Measurements from ENCODE around the gene ZFPM1. TPM values are rescaled to one million over a fixed set of nuclear protein-coding genes. Genes with fewer than 3 reads are reported as not detected.

Gene ZFPM1
- total RNA-seq, 1 experiment from 2014 or later: 3.9 TPM

GRCh38 chr16:88456356-88457292 is 3.5 kb downstream of the ZFPM1 start:
- H3K36me3 ChIP-seq (ENCODE audit: control insufficient read depth, insufficient read depth, low read length): no peaks in the 10 kb centered on the region; the same call in 1 of the 2 replicates
- in situ Hi-C loops (cut with HindIII; ENCODE audit: low pct_unique_long_range_greater_than_20kb, low sequenced_read_pairs) (no loop called here), intact Hi-C loops (cut with micrococcal nuclease; ENCODE audit: unreplicated experiment) (no loop called here)
- ATAC-seq: no peak
- no peak for DNase-seq (ENCODE audit: low read depth, low spot score)
- TSS peak; percentile 67 for BruUV-seq (replicated peaks)
- TF ChIP-seq TCF7L2 (IDR thresholded peaks at IDR 0.05; ENCODE audit: low read depth, low read length): no peak
- no peak for TF ChIP-seq CTCF (IDR thresholded peaks at IDR 0.05)
- no peak for TF ChIP-seq SIN3A (IDR thresholded peaks at IDR 0.05; ENCODE audit: borderline replicate concordance, insufficient read depth, low read depth, low read length)
- no peak for TF ChIP-seq POLR2AphosphoS5 (IDR thresholded peaks at IDR 0.05; ENCODE audit: low read depth, low read length)
- TF ChIP-seq REST (IDR thresholded peaks at IDR 0.05; ENCODE audit: insufficient read depth in 1 of 2, low read depth in 2 of 2, low read length in 1 of 2): no peak
- no peaks in the 10 kb centered on the region for H3K9me3 ChIP-seq (ENCODE audit: control insufficient read depth, insufficient read depth, low read depth, low read length)
- H3K27me3 ChIP-seq (ENCODE audit: control insufficient read depth, insufficient read depth, low read length): no peaks in the 10 kb centered on the region
- POLR2A ChIA-PET: no interaction called here
- H3K27ac ChIP-seq (ENCODE audit: low read length): peak overlapping the region; percentile 66
- CTCF ChIA-PET: no interaction called here
- peaks cover 21% of the 10 kb centered on the region for H3K4me1 ChIP-seq (ENCODE audit: control insufficient read depth, insufficient read depth, low read length)
- peak overlapping the region; percentile 51 to 71 for H3K4me3 ChIP-seq (ENCODE audit: low read depth in 2 of 2, low read length in 2 of 2)

GRCh38 chr16:88458039-88458772 is 5.1 kb downstream of the ZFPM1 start:
- ChIA-PET POLR2A (no interaction called here), CTCF (interaction anchor here (0.7 kb wide), 1 partner anchor 159 kb away, joined by 3 read pairs; no protein-coding TSS in a partner anchor)
- no peak overlapping the region for H3K27ac ChIP-seq (ENCODE audit: low read length)
- intact Hi-C loops (cut with micrococcal nuclease; ENCODE audit: unreplicated experiment): no loop called here
- H3K4me3 ChIP-seq (ENCODE audit: low read depth in 2 of 2, low read length in 2 of 2): no peak overlapping the region
- H3K27me3 ChIP-seq (ENCODE audit: control insufficient read depth, insufficient read depth, low read length): no peaks in the 10 kb centered on the region
- H3K4me1 ChIP-seq (ENCODE audit: control insufficient read depth, insufficient read depth, low read length): peaks cover 20% of the 10 kb centered on the region
- no peaks in the 10 kb centered on the region for H3K9me3 ChIP-seq (ENCODE audit: control insufficient read depth, insufficient read depth, low read depth, low read length)
- TF ChIP-seq POLR2AphosphoS5 (IDR thresholded peaks at IDR 0.05; ENCODE audit: low read depth, low read length) (no peak), SIN3A (IDR thresholded peaks at IDR 0.05; ENCODE audit: borderline replicate concordance, insufficient read depth, low read depth, low read length) (no peak), CTCF (IDR thresholded peaks at IDR 0.05) (no peak), TCF7L2 (IDR thresholded peaks at IDR 0.05; ENCODE audit: low read depth, low read length) (no peak), REST (IDR thresholded peaks at IDR 0.05; ENCODE audit: insufficient read depth in 1 of 2, low read depth in 2 of 2, low read length in 1 of 2) (no peak)
- BruUV-seq (replicated peaks): no TSS peak
- ATAC-seq (no peak), DNase-seq (ENCODE audit: low read depth, low spot score) (no peak)
- in situ Hi-C loops (cut with HindIII; ENCODE audit: low pct_unique_long_range_greater_than_20kb, low sequenced_read_pairs): no loop called here
- no peaks in the 10 kb centered on the region; the same call in 1 of the 2 replicates for H3K36me3 ChIP-seq (ENCODE audit: control insufficient read depth, insufficient read depth, low read length)

Data from Panc1 (cell line).